Ectodermal cell (in vitro differentiated cells): Measurements from ENCODE around the gene BMAL1.

Source experiments
- H3K27ac ChIP-seq: 2 replicates; pipeline ENCODE4 v1.7.0; 2013; ENCODE audit warnings: mild to moderate bottlenecking, low read depth, low read length; ENCODE audit not compliant: insufficient read depth, poor library complexity, severe bottlenecking
- H3K27me3 ChIP-seq: 2 replicates; pipeline ENCODE4 v1.7.0; 2013; ENCODE audit warnings: mild to moderate bottlenecking, low read length; ENCODE audit not compliant: insufficient read depth, control insufficient read depth, poor library complexity, severe bottlenecking
- H3K36me3 ChIP-seq: one replicate; pipeline ENCODE4 v1.7.0; 2013; ENCODE audit warnings: low read length; ENCODE audit not compliant: control insufficient read depth, insufficient read depth
- H3K4me1 ChIP-seq: one replicate; pipeline ENCODE4 v1.7.0; 2013; ENCODE audit warnings: low read length; ENCODE audit not compliant: control insufficient read depth, insufficient read depth
- H3K4me3 ChIP-seq: 2 replicates; pipeline ENCODE4 v1.7.0; 2013; ENCODE audit warnings: low read depth, low read length, control low read depth; ENCODE audit not compliant: insufficient read depth
- H3K9me3 ChIP-seq: 2 replicates; pipeline ENCODE4 v1.7.0; 2013; ENCODE audit warnings: mild to moderate bottlenecking, low read length, moderate library complexity; ENCODE audit not compliant: control insufficient read depth
- WGBS, 2 experiments: methylation state at CpG; one replicate each; pipeline ENCODE4 v1.1.7; 2013; ENCODE audit warnings: missing lambda C conversion rate in 2 of 2; 5-methylcytosine and 5-hydroxymethylcytosine counted together

Gene BMAL1

DNA sequence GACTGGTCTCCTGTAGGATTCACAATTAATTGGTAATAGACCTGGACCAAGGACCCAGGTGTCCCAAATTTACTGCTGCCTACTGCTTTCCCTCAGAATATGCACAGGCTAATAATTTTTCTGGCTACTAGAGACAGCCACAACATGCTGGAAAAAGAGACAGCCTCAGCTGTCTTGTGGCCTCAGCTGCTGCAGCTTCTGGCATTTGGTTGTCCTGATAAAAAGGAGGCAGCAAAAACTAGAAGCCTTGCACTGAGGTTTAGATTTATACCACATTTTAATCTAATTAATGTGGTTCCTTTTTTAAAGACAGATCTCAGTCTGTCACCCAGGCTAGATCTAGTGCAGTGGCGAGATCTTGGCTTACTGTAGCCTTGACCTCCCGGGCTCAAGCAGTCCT is 95.6 kb downstream of the BMAL1 start:
- Histone ChIP-seq H3K9me3 (no peaks in the 10 kb centered on the region), H3K4me3 (no peak overlapping the region), H3K27me3 (no peaks in the 10 kb centered on the region), H3K4me1 (peaks cover 8% of the 10 kb centered on the region), H3K27ac (no peak overlapping the region), H3K36me3 (no peaks in the 10 kb centered on the region)
- 93 to 97% methylated on average over 2 of the region's 2 CpGs for WGBS, 2 experiments

DNA sequence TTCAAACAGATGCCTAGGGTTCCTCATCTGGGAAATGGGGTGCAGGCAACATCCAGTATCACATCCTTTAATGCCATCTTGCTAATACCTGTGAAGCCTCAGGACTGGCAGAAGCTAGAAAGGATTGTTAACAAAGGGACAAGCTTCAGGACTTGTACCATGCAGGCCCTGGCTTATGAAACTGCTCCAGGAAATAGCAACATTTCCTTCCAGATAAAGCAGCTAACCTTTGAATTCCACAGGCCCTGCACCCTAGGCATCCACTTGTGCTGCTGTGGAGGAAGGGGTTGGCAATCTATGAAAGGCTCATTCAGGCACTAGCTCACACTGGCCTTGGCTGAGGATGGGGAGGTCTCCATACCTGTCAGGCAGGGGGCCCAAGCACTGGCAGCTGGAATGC is 98.2 kb downstream of the BMAL1 start:
- Histone ChIP-seq H3K4me1 (no peaks in the 10 kb centered on the region), H3K27ac (no peak overlapping the region), H3K9me3 (no peaks in the 10 kb centered on the region), H3K27me3 (no peaks in the 10 kb centered on the region), H3K36me3 (no peaks in the 10 kb centered on the region), H3K4me3 (no peak overlapping the region)

DNA sequence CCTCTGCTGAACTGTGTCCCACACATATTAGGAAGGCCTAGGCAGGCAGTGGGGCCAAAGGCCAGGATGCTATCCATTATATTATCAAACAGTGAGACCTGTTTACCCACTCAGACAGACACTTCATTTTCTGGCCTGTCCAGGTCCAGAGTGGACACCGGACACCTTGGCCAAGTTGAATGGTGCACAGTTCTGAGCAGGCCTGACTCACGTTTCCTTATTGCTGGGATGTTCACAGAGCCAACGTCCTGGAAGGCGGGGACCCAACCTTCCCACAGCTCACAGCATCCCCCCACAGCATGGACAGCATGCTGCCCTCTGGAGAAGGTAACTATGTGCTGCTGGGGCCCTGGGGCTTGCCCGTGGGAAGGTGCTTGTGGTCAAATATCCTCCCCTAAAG is 98.8 kb downstream of the BMAL1 start:
- Histone ChIP-seq H3K27ac (no peak overlapping the region), H3K36me3 (no peaks in the 10 kb centered on the region), H3K9me3 (no peaks in the 10 kb centered on the region), H3K4me1 (no peaks in the 10 kb centered on the region), H3K4me3 (no peak overlapping the region), H3K27me3 (no peaks in the 10 kb centered on the region)
- WGBS, 2 experiments, result 83 to 92% methylated on average over 5 of the region's 5 CpGs

DNA sequence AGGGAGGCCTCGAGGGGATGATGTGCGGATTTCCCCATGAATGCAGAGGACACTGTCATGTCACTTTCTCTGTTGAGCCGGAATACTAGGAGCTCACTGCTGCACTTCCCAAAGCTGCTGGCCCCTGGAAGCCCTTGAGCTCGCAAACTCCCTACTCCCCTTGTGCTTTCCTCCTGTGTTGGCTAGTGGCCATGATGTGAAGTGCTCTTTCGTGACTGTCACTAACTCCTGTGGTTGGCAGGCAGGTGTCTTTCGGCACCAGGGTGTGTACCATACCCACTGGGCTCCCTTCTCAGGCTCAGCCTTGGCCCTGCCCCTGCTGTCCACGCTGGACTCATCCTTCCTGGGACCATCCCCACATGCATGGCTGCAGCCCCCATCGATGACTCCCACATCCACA is 99.2 kb downstream of the BMAL1 start:
- no peaks in the 10 kb centered on the region for H3K4me1 ChIP-seq
- H3K9me3 ChIP-seq, result no peaks in the 10 kb centered on the region
- no peak overlapping the region for H3K27ac ChIP-seq
- no peaks in the 10 kb centered on the region for H3K36me3 ChIP-seq
- H3K4me3 ChIP-seq, result no peak overlapping the region
- H3K27me3 ChIP-seq, result no peaks in the 10 kb centered on the region
- 90 to 93% methylated on average over 8 of the region's 8 CpGs for WGBS, 2 experiments

DNA sequence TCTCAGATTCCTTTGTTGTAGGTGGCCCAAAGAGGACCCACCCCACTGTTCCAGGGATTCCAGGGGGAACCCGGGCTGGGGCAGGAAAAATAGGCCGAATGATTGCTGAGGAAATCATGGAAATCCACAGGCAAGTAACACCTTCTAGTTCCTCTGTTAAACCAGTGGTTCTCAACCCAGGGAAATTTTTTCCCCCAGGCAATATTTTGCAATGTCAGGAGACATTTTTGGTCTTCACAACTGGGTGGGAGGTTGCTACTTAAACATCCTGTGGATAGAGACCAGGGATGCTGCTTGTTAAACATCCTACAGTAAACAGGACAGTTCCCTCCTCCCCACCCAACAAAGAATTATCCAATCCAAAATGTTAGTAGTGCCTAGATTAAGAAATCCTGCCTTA is 100.7 kb downstream of the BMAL1 start:
- no peak overlapping the region for H3K27ac ChIP-seq
- no peaks in the 10 kb centered on the region for H3K9me3 ChIP-seq
- 86 to 96% methylated on average over 2 of the region's 2 CpGs for WGBS, 2 experiments
- H3K27me3 ChIP-seq, result no peaks in the 10 kb centered on the region
- H3K4me1 ChIP-seq, result no peaks in the 10 kb centered on the region
- H3K36me3 ChIP-seq, result no peaks in the 10 kb centered on the region
- no peak overlapping the region for H3K4me3 ChIP-seq

DNA sequence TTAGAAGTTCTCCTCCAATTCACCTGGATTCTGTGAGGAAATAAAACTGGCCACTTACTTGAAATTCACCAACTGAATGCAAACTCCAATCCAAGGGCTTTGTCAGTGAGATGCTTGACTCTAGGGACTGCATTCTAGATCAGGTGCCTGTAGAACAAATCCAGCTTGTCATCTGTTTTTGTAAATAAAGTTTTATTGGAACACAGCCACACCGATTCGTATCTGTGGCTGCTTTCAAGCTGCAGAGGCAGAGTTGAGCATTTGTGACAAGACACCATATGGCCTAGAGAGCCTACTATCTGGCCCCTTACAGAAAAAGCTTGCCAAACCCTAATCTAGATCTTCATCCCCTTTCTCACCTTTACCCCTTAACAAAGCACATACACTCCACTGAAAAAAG is 103.1 kb downstream of the BMAL1 start:
- Histone ChIP-seq H3K27me3 (no peaks in the 10 kb centered on the region), H3K4me1 (no peaks in the 10 kb centered on the region), H3K36me3 (no peaks in the 10 kb centered on the region), H3K4me3 (no peak overlapping the region), H3K9me3 (no peaks in the 10 kb centered on the region), H3K27ac (no peak overlapping the region)
- 91% methylated on average over 2 of the region's 2 CpGs for WGBS, 2 experiments

DNA sequence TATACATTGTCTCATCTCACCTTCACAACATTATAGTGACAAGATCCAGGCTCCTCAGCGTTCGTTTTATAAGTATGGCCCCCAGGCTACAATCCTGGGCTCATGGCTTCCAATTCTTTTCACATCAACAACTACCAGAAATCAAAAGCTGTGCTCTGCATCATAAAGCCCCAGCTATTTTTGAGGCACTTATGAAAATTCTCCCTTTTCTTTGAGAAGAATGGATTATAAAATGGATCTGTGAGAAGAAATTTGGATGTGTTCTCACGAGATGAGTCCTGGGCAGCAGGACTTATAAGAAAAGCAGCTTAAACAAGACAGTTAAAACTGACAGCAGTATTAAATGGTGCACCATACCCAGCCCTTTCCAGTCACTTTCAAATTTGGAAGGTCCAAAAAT is 105.2 kb downstream of the BMAL1 start:
- H3K36me3 ChIP-seq, result no peaks in the 10 kb centered on the region
- WGBS, 2 experiments, result 98% methylated on average over 3 of the region's 3 CpGs

DNA sequence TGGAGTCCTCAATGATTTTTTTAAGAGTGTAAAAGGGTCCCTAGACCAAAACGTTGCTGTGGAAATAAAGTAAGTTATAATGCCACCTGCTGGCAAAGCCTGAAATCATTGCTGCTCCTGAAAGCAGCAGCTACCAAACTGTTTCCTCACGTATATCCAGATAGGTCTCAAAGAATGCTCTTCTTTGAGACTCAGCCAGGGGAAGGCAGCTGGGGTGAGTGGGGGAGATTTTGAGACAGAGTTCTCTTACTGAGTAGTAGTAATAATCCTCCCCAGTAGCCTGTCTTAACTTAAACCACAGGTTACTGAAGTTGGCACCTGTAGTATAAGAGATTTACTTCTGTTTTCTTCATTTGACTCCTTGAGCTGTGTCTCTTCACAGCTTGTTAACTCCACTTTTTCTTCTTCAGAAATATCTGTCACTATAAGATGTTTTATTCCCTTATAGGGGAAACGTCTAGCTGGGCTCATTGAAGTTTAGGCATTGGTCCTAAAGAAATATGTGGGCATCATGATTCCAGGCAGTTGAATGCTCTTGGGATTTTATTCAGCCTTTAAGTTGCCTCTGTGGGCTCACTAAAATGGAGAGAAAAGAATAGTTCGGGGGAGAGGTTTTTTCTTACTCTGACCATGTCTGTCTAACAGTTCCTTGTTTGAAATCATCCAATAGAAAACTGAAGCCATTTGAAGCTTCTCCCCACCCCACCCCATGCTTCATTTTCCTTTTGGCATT is 107.5 kb downstream of the BMAL1 start:
- H3K36me3 ChIP-seq, result no peaks in the 10 kb centered on the region
- no peak overlapping the region for H3K27ac ChIP-seq
- no peaks in the 10 kb centered on the region for H3K4me1 ChIP-seq
- no peaks in the 10 kb centered on the region for H3K9me3 ChIP-seq
- 46 to 51% methylated on average over 3 to 4 of the region's 4 CpGs for WGBS, 2 experiments
- H3K4me3 ChIP-seq, result no peak overlapping the region
- no peaks in the 10 kb centered on the region for H3K27me3 ChIP-seq

More for the DNA sequence above, 105.2 kb downstream of the BMAL1 start:
- Histone ChIP-seq H3K4me1 (no peaks in the 10 kb centered on the region), H3K9me3 (no peaks in the 10 kb centered on the region), H3K27me3 (no peaks in the 10 kb centered on the region), H3K4me3 (no peak overlapping the region), H3K27ac (no peak overlapping the region)

DNA sequence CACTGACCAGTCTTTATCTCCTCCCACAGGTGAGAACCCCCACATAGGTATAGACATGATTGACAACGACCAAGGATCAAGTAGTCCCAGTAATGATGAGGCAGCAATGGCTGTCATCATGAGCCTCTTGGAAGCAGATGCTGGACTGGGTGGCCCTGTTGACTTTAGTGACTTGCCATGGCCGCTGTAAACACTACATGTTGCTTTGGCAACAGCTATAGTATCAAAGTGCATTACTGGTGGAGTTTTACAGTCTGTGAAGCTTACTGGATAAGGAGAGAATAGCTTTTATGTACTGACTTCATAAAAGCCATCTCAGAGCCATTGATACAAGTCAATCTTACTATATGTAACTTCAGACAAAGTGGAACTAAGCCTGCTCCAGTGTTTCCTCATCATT is 109.0 kb downstream of the BMAL1 start:
- H3K9me3 ChIP-seq, result no peaks in the 10 kb centered on the region
- WGBS, 2 experiments, result 89 to 95% methylated on average over 2 of the region's 2 CpGs
- no peaks in the 10 kb centered on the region for H3K36me3 ChIP-seq
- H3K4me3 ChIP-seq, result no peak overlapping the region
- H3K27me3 ChIP-seq, result no peaks in the 10 kb centered on the region
- no peaks in the 10 kb centered on the region for H3K4me1 ChIP-seq
- no peak overlapping the region for H3K27ac ChIP-seq

DNA sequence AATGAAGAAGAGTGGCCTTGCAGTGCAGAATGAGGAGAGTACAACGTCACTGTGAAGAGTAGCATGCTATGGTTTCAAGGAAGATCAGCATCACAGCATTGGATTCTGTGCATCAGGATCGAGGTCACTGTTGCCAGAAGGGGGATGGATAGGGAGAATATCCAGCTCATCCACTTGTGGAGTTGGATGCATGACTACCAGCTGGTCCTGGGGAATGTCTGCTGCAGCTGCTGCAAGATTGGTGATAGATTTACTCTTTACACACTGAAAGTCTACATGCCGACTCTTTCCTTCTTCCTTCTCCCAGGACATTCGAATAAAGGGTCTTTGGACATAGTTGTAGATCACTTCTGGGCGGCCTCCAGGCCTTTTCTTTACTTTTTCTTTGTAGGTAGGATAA is 111.2 kb downstream of the BMAL1 start:
- no peaks in the 10 kb centered on the region for H3K27me3 ChIP-seq
- H3K4me1 ChIP-seq, result no peaks in the 10 kb centered on the region
- 93 to 95% methylated on average over 5 of the region's 5 CpGs for WGBS, 2 experiments
- H3K27ac ChIP-seq, result no peak overlapping the region
- no peaks in the 10 kb centered on the region for H3K36me3 ChIP-seq
- H3K9me3 ChIP-seq, result no peaks in the 10 kb centered on the region
- no peak overlapping the region for H3K4me3 ChIP-seq

DNA sequence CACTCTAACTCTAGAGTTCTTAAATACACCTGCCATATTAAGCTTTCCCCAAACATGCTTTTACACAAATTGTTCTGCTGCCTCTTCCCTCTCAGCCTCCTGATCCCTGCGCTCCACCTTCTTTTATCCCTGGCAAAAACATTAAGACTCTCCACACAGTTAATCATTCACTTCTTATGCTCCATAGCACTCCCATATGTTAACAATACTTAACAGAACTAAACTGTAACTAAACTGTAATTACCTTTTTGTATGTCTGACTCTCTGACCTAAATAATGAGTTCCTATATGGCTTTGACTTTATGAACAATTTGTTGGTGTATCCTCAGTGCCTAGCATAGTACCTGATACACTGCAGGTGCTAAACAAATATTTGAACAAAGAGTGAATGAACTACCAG is 113.6 kb downstream of the BMAL1 start:
- H3K4me3 ChIP-seq, result no peak overlapping the region
- H3K27ac ChIP-seq, result no peak overlapping the region
- H3K4me1 ChIP-seq, result no peaks in the 10 kb centered on the region
- no peaks in the 10 kb centered on the region for H3K9me3 ChIP-seq
- H3K36me3 ChIP-seq, result no peaks in the 10 kb centered on the region
- H3K27me3 ChIP-seq, result no peaks in the 10 kb centered on the region
- WGBS, 2 experiments, result 93 to 97% methylated on average over 1 of the region's 1 CpG
